HL-60 (cell line): Measurements from ENCODE around the gene RHOT2.

Experiments used
- TF ChIP-seq, protein P1 (sequence below): IDR thresholded peaks from one replicate; pipeline ENCODE4 v1.5.1; 2011; ENCODE audit warnings: low read length, control low read depth, inconsistent platforms; ENCODE audit not compliant: insufficient read depth
- TF ChIP-seq, protein P2 (sequence below): IDR thresholded peaks from 2 replicates; pipeline ENCODE4 v1.6.1; 2012; ENCODE audit warnings: low read depth; ENCODE audit not compliant: insufficient replicate concordance

DNA sequence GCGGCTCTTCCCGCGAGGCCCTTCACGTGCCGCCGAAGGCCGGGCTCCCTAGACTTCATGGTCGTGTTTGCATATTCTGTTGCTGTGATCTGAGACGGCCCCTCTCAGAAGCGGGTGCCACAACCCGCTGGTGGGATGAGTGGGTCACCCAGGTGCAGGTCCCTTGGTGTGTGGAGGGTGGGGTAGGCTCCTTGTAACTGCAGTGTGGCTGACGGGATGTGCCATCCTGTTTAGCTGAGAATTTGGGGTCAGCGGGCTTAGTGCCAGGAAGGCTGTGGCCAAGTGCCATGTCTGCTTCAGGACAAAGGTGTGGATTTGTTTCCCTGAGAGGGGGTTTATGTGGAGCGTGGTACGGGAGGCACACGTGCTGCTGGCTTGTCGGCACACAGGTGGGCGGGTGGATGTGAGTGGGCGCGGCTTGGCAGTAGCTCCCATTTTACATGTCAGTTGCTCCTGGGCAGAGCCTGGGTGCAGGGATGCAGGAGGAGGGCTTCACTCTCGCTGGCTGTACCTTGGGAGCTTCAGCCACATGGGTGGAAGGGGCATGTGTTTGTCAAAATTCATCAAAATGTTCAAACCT is 46.3 kb upstream of the RHOT2 start:
- TF ChIP-seq, protein P1, sequence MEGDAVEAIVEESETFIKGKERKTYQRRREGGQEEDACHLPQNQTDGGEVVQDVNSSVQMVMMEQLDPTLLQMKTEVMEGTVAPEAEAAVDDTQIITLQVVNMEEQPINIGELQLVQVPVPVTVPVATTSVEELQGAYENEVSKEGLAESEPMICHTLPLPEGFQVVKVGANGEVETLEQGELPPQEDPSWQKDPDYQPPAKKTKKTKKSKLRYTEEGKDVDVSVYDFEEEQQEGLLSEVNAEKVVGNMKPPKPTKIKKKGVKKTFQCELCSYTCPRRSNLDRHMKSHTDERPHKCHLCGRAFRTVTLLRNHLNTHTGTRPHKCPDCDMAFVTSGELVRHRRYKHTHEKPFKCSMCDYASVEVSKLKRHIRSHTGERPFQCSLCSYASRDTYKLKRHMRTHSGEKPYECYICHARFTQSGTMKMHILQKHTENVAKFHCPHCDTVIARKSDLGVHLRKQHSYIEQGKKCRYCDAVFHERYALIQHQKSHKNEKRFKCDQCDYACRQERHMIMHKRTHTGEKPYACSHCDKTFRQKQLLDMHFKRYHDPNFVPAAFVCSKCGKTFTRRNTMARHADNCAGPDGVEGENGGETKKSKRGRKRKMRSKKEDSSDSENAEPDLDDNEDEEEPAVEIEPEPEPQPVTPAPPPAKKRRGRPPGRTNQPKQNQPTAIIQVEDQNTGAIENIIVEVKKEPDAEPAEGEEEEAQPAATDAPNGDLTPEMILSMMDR: no peak
- TF ChIP-seq, protein P2, sequence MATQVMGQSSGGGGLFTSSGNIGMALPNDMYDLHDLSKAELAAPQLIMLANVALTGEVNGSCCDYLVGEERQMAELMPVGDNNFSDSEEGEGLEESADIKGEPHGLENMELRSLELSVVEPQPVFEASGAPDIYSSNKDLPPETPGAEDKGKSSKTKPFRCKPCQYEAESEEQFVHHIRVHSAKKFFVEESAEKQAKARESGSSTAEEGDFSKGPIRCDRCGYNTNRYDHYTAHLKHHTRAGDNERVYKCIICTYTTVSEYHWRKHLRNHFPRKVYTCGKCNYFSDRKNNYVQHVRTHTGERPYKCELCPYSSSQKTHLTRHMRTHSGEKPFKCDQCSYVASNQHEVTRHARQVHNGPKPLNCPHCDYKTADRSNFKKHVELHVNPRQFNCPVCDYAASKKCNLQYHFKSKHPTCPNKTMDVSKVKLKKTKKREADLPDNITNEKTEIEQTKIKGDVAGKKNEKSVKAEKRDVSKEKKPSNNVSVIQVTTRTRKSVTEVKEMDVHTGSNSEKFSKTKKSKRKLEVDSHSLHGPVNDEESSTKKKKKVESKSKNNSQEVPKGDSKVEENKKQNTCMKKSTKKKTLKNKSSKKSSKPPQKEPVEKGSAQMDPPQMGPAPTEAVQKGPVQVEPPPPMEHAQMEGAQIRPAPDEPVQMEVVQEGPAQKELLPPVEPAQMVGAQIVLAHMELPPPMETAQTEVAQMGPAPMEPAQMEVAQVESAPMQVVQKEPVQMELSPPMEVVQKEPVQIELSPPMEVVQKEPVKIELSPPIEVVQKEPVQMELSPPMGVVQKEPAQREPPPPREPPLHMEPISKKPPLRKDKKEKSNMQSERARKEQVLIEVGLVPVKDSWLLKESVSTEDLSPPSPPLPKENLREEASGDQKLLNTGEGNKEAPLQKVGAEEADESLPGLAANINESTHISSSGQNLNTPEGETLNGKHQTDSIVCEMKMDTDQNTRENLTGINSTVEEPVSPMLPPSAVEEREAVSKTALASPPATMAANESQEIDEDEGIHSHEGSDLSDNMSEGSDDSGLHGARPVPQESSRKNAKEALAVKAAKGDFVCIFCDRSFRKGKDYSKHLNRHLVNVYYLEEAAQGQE: no peak
